ENCODE data around the gene EFNB2. TPM values are rescaled to one million over a fixed set of nuclear protein-coding genes. Genes with fewer than 3 reads are reported as not detected.

EFNB2 gene
- total RNA-seq, 1 donor from 2014 or later = 42.1 TPM

DNA sequence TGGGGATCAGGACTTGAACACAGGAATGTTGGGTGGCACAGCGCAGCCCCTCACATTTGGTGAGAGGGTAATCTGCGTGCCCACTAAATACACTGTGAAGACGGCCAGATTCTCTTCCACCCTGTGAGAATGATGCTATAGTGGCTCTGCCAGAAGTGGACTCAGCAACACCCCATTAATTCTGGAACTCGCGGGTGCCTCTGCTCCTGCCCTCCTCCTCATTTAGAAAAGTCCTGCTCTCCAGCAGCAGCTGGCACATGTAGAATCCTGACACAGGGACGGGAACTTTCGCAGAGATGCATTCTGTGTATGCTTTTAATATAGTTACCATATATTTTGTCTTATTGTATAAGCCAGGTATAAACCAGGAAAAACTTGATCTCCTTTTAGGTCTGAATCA is 57.3 kb downstream of the EFNB2 start:
- Histone ChIP-seq H3K36me3 (ENCODE audit: control insufficient read depth, insufficient read depth, low read length) (no peaks in the 10 kb centered on the region), H3K4me3 (ENCODE audit: low read depth, low read length) (no peak overlapping the region), H3K27me3 (ENCODE audit: control insufficient read depth, insufficient read depth, low read length) (no peaks in the 10 kb centered on the region)
- TF ChIP-seq, protein P1, sequence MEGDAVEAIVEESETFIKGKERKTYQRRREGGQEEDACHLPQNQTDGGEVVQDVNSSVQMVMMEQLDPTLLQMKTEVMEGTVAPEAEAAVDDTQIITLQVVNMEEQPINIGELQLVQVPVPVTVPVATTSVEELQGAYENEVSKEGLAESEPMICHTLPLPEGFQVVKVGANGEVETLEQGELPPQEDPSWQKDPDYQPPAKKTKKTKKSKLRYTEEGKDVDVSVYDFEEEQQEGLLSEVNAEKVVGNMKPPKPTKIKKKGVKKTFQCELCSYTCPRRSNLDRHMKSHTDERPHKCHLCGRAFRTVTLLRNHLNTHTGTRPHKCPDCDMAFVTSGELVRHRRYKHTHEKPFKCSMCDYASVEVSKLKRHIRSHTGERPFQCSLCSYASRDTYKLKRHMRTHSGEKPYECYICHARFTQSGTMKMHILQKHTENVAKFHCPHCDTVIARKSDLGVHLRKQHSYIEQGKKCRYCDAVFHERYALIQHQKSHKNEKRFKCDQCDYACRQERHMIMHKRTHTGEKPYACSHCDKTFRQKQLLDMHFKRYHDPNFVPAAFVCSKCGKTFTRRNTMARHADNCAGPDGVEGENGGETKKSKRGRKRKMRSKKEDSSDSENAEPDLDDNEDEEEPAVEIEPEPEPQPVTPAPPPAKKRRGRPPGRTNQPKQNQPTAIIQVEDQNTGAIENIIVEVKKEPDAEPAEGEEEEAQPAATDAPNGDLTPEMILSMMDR (IDR thresholded peaks at IDR 0.05; ENCODE audit: insufficient read depth, low read length, poor library complexity, severe bottlenecking) = no peak
- no peak for DNase-seq (ENCODE audit: low read depth)

GRCh38 chr13:106477303-106477702 is 58.2 kb downstream of the EFNB2 start:
- TF ChIP-seq, protein P1 (IDR thresholded peaks at IDR 0.05; ENCODE audit: insufficient read depth, low read length, poor library complexity, severe bottlenecking) = no peak
- H3K4me3 ChIP-seq (ENCODE audit: low read depth, low read length) = no peak overlapping the region
- no peaks in the 10 kb centered on the region for H3K36me3 ChIP-seq (ENCODE audit: control insufficient read depth, insufficient read depth, low read length)
- DNase-seq (ENCODE audit: low read depth) = no peak
- no peaks in the 10 kb centered on the region for H3K27me3 ChIP-seq (ENCODE audit: control insufficient read depth, insufficient read depth, low read length)

DNA sequence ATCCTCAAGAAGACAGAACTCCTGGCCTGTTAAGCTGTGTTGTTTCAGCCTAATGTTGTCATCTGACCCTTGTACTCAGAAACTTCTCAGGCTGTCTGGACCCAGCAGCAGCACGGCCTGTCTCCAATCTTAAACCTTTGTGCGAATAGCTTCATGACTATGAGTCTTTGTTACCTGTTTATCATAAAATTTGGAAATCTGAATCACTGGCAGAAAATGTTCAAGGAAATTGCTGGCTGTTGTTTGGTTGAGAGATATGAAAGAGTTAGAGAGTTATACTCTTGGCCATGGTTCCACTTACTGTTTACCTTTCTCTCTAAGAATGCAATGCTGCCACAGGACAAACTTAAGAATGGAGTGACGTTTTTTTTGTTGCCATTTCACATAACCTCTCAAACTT is 59.6 kb downstream of the EFNB2 start:
- DNase-seq (ENCODE audit: low read depth) = no peak

DNA sequence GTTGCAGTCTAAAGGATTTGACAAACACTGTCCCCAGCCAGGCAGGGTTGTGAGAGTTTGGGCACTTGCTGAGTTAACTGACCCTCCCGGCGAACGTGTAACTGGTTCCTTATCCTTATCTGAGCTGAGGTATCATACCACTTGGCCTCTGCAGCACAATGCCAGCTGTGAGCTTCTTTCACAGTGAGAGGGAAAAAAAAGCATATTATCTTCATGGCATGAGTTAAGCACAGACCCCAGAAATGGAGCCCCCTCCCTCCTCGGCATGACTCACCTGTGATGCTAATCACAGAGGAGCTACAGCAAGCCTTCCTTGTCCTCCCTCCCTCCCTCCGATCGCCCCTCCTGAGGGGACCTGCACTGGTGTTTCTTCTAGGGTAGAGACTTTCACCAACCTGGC is 60.5 kb downstream of the EFNB2 start:
- DNase-seq (ENCODE audit: low read depth) = no peak
- H3K27me3 ChIP-seq (ENCODE audit: control insufficient read depth, insufficient read depth, low read length) = no peaks in the 10 kb centered on the region
- TF ChIP-seq, protein P1 (IDR thresholded peaks at IDR 0.05; ENCODE audit: insufficient read depth, low read length, poor library complexity, severe bottlenecking) = no peak

More for the DNA sequence above, 59.6 kb downstream of the EFNB2 start:
- TF ChIP-seq, protein P1 (IDR thresholded peaks at IDR 0.05; ENCODE audit: insufficient read depth, low read length, poor library complexity, severe bottlenecking) = no peak
- Histone ChIP-seq H3K27me3 (ENCODE audit: control insufficient read depth, insufficient read depth, low read length) (no peaks in the 10 kb centered on the region), H3K36me3 (ENCODE audit: control insufficient read depth, insufficient read depth, low read length) (no peaks in the 10 kb centered on the region), H3K4me3 (ENCODE audit: low read depth, low read length) (no peak overlapping the region)

DNA sequence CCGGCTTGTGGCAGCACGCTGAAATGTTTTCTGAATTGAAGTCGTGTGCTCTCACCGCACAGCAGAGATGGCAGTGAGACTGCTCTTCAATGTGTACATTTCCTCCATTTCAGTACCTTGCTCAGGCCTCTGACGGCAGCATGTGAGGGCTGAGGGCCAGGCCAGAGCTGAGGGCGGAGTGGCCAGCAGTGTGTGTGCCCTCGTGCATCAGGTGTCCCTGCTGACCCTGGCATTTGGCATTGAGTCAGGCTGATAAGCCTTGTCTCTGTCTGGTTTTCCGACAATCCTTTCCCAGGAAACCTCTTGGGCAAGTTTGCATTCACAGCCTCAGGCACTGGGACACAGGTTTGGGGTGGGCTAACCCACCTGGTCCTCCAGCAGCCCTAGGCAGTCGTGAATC is 62.3 kb downstream of the EFNB2 start:
- H3K4me3 ChIP-seq (ENCODE audit: low read depth, low read length) = no peak overlapping the region
- no peak for DNase-seq (ENCODE audit: low read depth)
- no peaks in the 10 kb centered on the region for H3K36me3 ChIP-seq (ENCODE audit: control insufficient read depth, insufficient read depth, low read length)
- TF ChIP-seq, protein P1 (IDR thresholded peaks at IDR 0.05; ENCODE audit: insufficient read depth, low read length, poor library complexity, severe bottlenecking) = no peak
- no peaks in the 10 kb centered on the region for H3K27me3 ChIP-seq (ENCODE audit: control insufficient read depth, insufficient read depth, low read length)

More for the DNA sequence above, 60.5 kb downstream of the EFNB2 start:
- Histone ChIP-seq H3K4me3 (ENCODE audit: low read depth, low read length) (no peak overlapping the region), H3K36me3 (ENCODE audit: control insufficient read depth, insufficient read depth, low read length) (no peaks in the 10 kb centered on the region)

- Histone ChIP-seq H3K36me3 (ENCODE audit: control insufficient read depth, insufficient read depth, low read length) (no peaks in the 10 kb centered on the region), H3K4me3 (ENCODE audit: low read depth, low read length) (no peak overlapping the region), H3K27me3 (ENCODE audit: control insufficient read depth, insufficient read depth, low read length) (no peaks in the 10 kb centered on the region)
- TF ChIP-seq, protein P1 (IDR thresholded peaks at IDR 0.05; ENCODE audit: insufficient read depth, low read length, poor library complexity, severe bottlenecking) = no peak
- DNase-seq (ENCODE audit: low read depth) = no peak
Measured at GRCh38 chr13:106472621-106473020, 62.8 kb downstream of the EFNB2 start.
